Ammon's horn (tissue), 1 donor: Measurements from ENCODE around the gene NCAPG2.
A peak's percentile ranks its signal among the peaks of the same experiment; 100 is the strongest.
"Not testable (repeated sequence)": the region's sequence is repeated elsewhere in the genome, so short reads cannot be mapped to it uniquely, and the experiment has no call there.

ENCODE experiments used
- DNase-seq: peaks from one replicate; pipeline ENCODE4 v3.0.0-alpha.2; 2016; ENCODE audit warnings: low spot score

NCAPG2 gene

DNA sequence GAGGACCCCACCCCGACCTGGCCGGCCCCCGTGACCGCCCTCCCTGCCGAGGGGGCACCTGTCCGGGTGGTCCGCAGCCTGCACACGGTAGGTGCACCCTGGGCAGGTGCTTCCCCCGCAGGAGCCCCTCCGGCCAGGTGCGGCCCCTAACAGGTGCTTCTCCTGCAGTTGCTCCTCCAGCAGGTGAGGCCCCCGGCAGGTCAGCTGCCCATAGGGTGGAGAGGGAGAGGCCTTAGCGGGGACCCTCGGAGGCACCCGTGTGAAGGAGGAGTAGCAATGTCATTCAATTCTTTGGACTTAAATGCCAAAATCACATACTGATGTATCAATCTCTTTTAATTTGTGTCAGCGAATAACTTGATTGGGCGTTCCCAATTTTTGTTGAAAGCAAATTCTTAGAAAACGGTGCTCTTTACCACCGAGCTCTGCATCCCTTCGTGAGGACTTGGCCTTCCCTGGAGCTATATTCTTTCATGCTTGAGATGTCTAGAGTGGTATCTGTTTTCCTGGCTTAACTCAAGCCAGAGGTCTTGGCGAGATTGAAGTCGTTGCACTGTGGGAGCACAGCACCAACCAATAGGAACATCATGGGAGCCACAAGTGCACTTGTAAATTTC lies 738 bp upstream of the NCAPG2 start:
- no peak for DNase-seq

DNA sequence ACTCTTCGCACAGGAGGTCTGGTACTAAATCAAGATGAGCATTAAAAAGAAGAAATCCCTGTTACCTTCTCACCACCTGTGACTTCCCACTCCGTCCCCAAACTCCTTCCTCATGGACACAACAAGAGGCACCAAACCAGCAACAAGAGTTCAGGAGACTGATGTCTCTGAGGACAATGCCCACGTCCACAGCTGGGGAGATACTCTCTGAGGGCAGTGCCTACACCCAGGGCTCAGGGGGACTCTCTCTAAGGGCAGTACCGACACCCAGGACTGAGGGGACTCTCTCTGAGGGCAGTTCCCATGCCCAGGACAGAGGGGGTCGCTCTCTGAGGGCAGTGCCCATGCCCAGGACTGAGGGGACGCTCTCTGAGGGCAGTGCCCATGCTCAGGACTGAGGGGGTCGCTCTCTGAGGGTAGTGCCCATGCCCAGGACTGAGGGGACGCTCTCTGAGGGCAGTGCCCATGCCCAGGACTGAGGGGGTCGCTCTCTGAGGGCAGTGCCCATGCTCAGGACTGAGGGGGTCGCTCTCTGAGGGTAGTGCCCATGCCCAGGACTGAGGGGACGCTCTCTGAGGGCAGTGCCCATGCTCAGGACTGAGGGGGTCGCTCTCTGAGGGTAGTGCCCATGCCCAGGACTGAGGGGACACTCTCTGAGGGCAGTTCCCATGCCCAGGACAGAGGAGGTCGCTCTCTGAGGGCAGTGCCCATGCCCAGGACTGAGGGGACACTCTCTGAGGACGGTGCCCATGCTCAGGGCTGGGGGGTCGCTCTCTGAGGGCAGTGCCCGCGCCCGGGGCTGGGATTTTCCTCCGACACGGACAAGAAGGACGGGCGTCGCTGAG lies 703 bp downstream of the NCAPG2 start:
- DNase-seq, result not testable (repeated sequence)

DNA sequence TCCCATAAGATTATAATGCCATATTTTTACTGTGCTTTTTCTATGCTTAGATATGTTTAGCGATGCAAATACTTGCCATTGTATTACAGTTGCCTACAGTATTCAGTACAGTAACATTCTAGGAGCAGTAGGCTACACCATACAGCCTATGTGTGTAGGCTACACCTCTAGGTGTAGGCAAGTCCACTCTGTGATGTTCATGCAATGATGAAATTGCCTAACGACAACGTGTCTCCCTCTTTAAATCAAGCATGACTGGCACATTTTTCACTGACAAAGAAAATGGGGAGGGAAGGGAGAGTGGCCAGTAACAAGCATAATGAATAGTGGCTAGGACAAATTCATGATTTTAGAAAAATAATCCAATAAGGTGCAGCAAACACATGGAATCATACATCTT lies 1.7 kb downstream of the NCAPG2 start:
- DNase-seq, result no peak

DNA sequence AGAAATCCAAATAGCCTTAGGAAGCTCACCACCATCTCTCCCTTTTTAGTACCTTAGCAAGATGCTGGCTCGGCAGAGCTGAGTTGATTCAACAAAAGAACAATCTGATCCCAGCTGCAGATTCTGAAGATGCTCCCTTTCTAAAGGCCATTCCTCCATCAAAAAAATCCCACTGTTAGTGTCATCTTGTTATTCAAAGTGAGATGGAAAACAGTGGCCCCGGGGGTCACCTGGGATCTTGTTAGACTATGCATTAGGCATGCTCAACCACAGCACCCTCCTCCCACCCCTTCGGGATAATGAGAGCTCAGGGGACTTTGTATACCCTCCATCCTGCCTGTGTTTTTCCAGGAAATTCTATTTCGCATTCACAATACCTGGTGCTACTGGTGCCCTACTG lies 2.4 kb downstream of the NCAPG2 start:
- DNase-seq, result no peak

DNA sequence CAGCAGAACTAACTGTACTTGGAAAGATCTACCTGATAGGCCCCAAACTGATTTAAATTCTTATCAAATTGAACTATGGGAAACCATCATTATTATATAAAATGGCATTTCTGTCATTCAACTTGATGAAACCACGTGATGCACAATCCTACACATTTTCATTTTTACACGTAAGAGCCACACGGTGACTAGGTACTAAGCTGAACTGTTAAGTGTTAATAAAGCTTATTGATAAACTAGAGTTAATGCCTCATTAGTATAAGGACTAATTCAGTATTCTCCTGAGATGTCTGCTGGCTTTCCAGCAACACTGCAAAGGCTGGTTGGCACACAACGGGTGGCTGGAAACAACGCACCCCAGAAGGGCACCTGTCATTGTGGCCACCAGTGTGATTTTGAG lies 4.6 kb downstream of the NCAPG2 start:
- DNase-seq, result no peak

DNA sequence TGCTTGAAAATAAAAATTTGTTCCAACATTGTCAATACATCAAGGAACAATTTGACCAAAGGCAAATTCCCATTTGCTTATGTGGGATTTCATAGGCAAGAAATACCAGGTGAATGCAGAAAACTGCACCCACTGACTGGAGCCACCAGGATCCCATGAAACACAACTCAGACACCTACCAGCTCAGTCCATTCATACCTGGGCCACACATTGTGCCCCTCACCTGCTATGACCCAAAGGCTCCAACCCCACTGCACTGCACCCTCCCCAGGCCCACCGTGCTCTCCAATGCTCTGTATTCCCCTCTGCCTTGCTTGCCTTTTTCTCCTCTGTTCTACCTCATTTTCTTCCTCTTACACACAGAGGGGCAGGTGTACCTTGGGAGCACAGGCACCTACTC lies 5.3 kb downstream of the NCAPG2 start:
- DNase-seq, result no peak

DNA sequence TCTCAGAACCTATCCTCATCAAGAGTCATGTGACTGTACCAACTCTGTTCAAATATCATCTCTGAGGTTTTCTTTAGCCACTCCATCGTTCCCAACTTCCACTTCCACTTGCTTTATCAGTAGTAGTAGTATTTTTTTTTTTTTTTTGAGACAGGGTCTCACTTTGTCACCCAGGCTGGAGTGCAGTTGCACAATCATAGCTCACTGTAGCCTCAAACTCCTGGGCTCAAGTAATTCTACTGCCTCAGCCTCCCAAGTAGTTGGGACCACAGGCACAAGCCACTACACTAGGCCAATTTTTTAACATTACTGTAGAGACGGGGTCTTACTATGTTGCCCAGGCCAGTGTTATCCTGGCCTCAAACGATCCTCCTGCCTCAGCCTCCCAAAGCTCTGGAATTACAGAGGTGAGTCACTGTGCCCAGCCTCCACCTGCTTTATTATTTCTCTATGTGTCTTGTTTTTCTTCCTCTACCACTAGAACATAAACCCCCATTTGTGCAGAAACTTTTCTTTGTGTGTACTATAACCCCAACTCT lies 5.9 kb downstream of the NCAPG2 start:
- DNase-seq, result no peak

DNA sequence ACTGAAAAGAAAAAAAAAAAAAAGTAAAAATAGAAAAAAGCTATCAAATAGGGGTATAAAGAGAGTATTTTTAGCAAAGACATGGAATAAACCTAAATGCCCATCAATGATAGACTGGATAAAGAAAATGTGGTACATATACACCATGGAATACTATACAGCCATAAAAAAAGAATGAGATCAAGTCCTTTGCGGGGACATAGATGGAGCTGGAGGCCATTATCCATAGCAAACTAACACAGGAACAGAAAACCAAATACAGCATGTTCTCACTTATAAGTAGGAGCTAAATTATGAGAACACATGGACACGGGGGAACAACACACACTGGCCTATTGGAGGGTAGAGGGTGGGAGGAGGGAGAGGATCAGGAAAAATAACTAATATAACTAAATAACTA lies 7.0 kb downstream of the NCAPG2 start:
- DNase-seq, result not testable (repeated sequence)

DNA sequence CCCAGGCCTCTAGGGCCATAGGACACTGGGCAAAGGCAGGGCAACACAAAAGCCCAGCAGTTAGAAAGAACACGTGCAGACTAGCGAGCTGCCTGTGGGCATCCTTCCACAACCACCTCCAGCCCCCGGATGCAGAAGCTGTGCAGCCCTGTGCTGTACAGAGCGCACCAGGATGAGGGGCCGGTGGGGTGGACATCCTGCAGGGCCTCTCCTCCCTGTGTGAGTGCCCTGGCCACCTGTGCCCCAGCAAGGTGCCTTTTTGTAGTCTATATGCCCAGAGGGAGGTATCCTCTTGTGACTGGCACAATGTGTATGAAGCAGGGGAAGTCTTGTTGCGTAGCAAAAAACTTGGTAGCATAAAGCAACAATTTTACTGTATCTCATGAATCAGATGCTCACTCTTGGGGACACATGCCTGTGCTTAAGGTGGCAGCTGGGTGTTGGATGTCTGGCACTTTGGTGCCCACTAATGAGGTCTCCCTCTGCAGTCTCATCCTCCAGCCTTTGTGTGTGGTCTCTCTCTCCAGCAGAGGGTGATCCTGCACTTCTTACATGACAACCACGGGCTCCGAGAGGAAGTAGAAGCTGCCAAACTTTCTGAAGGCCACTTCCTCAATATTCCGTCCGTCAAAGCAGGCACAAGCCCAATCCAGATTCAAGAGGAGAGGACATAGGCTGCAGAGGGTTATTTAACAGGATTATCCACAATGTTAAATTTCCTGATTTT lies 8.7 kb downstream of the NCAPG2 start:
- peak; percentile 88 for DNase-seq

DNA sequence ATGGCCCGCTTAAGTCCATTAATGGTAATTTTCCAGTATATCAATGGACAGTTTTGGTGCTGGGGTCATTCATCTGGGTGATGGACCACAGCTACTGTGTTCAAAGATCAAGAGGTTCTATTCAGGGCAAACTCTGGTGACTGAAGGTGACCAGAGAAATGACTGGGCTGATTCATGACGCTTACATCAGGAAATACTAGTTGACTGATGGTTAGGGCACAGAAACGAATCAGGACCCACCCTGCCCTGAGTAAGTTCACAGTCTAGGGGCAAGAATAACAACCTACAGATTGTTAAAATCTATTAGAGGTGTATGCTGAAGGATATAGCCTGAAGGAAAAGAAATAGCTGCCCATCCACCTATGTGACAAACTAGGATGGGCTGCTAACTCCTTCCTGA lies 9.5 kb downstream of the NCAPG2 start:
- no peak for DNase-seq

DNA sequence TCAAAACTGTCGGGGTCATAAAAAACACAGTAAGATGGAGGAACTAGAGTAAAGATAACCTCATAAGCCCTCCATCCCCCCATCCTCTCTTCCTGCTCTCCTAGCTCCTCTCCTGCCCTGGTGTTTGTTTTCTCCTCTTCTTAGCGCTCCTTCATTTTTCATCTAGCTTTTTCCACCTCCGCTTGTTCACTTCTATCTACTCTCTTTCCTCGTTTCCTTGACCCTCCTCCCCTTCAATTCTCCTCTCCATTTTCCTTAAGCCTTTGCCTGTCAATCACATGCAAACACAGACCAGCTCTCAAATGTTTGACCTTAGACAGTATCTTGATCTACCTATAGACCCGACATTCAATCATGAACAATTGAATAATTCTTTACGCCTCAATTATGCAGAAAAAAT lies 10.0 kb downstream of the NCAPG2 start:
- no peak for DNase-seq

DNA sequence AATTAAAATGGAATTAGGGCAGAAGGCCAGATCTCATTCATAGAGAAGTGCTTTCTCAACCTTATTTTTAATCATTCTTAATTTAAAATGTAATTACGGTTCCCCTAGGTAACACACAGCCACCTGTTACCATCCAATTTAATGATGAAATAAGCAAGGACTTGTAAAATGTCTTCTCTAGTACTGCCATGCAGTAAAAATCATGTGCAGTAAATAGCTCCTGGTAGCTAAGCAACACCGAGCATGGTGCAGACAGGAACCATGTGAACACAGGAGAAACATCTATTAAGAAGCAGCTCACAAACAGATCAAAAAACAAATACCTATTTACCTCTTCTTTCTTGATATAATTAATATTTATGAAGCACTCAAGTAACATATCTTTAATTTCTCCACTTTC lies 15.1 kb downstream of the NCAPG2 start:
- peak; percentile 47 for DNase-seq

DNA sequence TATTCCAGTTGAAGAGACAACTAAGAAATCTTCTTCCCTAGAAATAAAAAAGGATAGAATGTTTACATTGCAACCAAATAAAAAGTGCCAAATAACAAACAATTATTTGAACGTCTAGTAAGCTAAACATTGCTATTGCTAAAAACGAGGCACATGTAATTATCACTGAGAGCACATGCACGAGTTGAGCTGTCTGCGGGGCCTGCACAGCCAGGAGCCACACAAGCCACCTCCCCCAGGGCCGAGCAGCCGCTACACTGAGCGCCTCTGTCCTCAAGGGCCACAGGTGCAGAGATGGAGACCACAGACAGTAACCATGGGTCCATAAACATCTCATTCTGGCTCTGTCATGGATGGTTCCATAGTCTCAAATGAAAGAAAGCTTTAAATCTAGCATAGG lies 17.2 kb downstream of the NCAPG2 start:
- no peak for DNase-seq

DNA sequence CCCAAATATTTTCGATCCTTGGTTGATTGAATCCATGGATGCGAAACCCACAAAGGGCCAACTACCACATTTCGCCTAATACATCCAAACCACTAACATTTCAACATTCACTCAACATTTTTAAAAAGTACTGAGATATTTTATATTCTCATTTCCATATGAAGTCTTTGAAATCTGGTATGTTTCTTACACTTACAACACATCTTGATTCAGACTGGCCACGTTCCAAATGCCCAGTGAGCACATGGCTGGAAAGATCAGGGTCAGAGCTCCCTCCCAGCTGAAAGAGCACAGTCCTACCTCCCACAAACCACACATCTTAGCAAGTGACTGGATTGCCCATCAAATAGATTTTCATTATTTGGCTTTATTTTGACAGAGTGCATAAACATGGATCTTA lies 18.9 kb downstream of the NCAPG2 start:
- no peak for DNase-seq

DNA sequence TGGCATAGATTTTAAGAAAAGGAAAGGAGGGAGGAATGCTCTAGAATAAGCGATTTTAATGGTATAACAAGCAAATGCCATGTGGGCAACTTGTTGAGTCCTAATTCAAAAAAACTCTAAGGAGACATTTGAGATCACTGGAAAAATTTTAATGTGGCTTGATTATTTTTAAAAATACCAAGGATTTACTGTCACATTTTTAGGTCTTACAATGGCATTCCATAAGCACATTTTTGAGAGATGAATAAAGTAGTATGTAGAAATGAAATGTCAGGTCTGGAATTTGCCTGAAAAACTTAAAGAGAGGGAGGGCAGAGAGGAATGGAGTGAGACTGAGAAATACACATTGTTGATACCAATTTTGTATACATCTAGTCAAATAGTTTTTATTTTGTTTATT lies 20.3 kb downstream of the NCAPG2 start:
- DNase-seq, result no peak

DNA sequence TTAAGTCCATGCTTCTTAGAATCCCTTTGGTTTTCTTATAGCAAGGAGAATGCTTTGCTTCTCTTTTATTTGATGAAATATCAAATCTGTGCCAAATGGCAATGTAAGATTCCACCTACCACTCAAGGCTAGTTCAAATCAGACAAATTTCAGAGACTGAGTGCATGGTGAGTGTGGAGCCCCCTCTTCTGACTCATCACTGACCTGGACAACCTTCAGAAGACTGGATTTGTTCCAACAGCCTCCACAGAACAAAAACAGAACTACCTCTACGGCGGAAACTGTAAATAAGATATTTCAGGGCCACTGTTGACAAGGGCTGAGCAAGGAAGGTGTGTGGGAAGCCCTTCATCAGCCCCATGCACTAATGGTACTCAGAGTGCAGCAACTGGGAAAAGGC lies 21.1 kb downstream of the NCAPG2 start:
- DNase-seq, result no peak

DNA sequence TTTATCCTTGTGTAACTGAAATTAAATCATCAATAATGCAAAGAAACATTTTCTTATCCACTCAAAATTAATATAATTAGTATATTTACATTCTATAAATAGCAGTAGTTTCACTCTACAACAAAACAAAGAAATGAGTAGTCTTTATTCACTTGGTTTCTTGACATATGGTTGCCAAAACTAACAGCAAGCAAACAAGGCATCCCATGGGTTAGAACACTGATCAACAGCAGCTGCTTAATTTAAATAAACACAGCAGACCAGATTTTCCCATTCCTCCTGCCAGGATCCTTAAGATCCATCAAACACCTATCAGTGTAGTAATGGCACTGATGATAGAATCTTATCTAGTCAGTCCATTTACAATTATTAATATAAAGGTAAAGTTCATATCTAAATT lies 22.1 kb downstream of the NCAPG2 start:
- no peak for DNase-seq

DNA sequence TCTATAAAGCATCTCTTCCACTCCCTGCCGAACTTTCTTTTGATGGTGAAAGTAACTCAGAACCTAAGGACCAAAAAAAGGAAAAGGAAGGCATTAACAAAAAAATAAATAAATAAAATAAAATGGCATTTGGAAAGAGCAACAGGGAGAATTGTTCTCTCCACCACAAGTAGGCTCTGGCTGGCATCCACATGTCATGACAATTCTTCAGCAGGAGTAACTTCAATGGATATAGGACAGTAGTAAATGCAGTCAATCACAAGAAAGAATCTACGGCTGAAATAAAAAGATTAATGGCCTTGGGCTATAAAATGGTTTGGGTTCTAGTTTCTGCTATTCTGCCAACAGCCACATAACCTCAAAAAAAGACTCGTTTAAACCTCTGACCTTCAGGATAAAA lies 23.9 kb downstream of the NCAPG2 start:
- no peak for DNase-seq

DNA sequence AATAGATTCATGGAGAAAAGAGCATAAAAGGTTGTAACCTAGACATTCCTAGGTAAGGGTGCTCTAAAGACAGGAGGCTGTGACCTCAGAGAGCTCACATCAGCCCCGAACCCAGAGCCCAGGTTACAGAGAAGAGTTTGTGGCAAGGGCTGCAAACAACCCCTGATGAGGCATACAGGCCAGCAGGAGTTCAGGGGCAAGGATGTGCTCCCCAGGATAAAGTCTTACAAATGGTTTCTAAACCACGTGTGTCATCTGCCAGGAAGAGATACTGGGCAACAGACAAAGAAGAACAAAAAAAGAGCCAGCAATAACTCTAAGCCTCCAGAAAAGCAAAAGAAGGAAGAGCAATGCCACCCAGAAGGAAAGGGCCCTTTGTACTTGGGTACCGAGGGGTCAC lies 27.7 kb downstream of the NCAPG2 start:
- DNase-seq, result no peak

DNA sequence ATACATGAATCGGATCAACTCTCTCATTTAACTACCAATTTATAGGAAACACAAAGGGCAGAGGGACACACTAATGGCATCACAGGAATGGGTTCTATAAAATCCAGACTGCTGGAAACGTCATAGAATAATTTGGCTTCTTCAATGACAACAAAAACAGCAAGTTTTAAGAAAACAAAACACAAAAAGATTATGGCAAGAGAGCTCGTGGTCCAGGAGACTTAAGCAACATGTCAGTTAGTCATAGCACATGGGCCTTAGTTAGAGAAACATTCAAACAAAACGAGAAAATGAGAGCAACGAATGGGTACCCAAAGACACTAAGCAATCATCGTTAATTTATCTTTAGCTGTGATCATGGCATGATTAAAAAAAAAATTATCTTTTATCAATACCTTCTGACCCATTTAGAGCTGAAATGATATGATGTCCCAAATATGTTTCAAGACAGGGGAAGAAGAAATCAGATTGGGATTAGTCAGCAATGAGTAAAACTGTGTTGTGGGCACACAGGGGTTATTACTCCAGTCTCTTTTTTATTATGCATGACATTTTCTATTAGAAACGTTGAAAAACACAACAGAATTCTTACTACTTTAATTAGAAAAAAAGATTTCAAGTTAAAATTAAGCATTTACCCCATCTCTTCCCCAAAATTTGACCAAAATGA lies 28.3 kb downstream of the NCAPG2 start:
- DNase-seq, result no peak

DNA sequence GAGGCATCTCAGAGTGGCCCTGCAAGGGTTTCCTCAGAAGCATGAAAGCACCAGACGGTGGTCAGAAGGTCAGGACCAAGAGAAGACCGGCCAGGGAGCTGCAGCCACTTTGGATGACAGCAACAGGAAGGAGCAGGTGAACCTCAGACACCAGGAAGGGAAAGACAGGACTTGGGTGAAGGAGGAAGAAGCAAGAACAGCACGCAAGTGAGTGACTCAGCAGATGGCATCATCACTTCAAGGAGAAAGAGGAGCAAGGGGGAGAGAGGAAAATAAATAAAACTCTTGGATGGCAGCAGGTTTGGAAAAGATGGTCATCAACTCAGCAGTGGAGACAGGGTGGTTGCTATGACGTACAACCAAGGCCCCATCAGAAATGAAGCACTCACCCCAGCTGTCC lies 31.6 kb downstream of the NCAPG2 start:
- no peak for DNase-seq

DNA sequence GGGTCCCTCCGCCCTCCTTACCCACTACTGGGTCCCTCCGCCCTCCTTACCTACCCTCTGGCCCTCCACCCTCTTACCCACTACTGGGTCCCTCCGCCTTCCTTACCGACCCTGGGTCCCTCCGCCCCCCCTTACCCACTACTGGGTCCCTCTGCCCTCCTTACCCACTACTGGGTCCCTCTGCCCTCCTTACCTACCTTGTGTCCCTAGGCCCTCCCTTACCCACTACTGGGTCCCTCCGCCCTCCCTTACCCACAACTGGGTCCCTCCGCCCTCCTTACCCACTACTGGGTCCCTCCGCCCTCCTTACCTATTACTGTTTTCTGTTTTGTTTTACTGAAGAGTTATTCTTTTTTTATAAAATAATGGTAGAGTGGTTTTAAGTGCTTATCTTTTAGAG lies 36.5 kb downstream of the NCAPG2 start:
- DNase-seq, result not testable (repeated sequence)
